CD14-positive monocyte (primary cell): ENCODE data around the gene OR10H5. TPM values are rescaled to one million over a fixed set of nuclear protein-coding genes. Genes with fewer than 3 reads are reported as not detected.

Source experiments
- DNase-seq, 3 donors: peaks; one replicate each; pipeline ENCODE4 v3.0.0-alpha.2; 2011 to 2022
- H2AFZ ChIP-seq: 2 replicates; pipeline ENCODE4 v1.6.0; 2012; ENCODE audit warnings: mild to moderate bottlenecking, low read depth, low read length, inconsistent platforms; ENCODE audit not compliant: insufficient read depth, poor library complexity, severe bottlenecking
- H3K27ac ChIP-seq, 2 donors: 1 replicate in 1 of 2; 2 replicates in 1 of 2; pipeline ENCODE4 v1.5.1; 2012 to 2013; ENCODE audit warnings: low read length in 2 of 2, control low read depth in 1 of 2, inconsistent platforms in 1 of 2, low read depth in 1 of 2, mild to moderate bottlenecking in 1 of 2
- H3K27me3 ChIP-seq, 2 donors: one replicate each; pipeline versions ENCODE4 v1.6.0 to v1.6.1; 2011 to 2013; ENCODE audit warnings: low read length in 2 of 2; ENCODE audit not compliant: control insufficient read depth in 2 of 2, insufficient read depth in 2 of 2
- H3K36me3 ChIP-seq, 2 donors: replicated peaks in 1 of 2; 1 replicate in 1 of 2; 2 replicates in 1 of 2; pipeline versions ENCODE4 v1.5.1 to v1.6.1; 2012 to 2013; ENCODE audit warnings: low read length in 2 of 2, control low read depth in 1 of 2, inconsistent platforms in 1 of 2, mild to moderate bottlenecking in 1 of 2; ENCODE audit not compliant: insufficient read depth in 2 of 2, control insufficient read depth in 1 of 2
- H3K4me1 ChIP-seq, 2 donors: 1 replicate in 1 of 2; 2 replicates in 1 of 2; pipeline versions ENCODE4 v1.5.1 to v1.6.1; 2012 to 2013; ENCODE audit warnings: low read length in 2 of 2, control low read depth in 1 of 2, inconsistent platforms in 1 of 2, mild to moderate bottlenecking in 1 of 2, moderate library complexity in 1 of 2; ENCODE audit not compliant: insufficient read depth in 2 of 2, control insufficient read depth in 1 of 2
- H3K4me2 ChIP-seq: replicated peaks from 2 replicates; pipeline ENCODE3; 2012; ENCODE audit warnings: low read length, moderate library complexity, mild to moderate bottlenecking; ENCODE audit not compliant: poor library complexity, severe bottlenecking; ENCODE audit errors: extremely low read depth
- H3K4me3 ChIP-seq, 3 experiments: fragments of 200-600 bp in 1 of 3; sonication (generic) in 1 of 3; replicated peaks in 1 of 3; 1 replicate in 2 of 3; 2 replicates in 1 of 3; pipeline ENCODE4 v1.5.1; 2011 to 2013; ENCODE audit warnings: low read length in 3 of 3, mild to moderate bottlenecking in 3 of 3, control low read depth in 2 of 3, low read depth in 2 of 3, inconsistent platforms in 1 of 3, moderate library complexity in 1 of 3
- H3K79me2 ChIP-seq: 2 replicates; pipeline ENCODE4 v1.6.0; 2012; ENCODE audit warnings: mild to moderate bottlenecking, control low read depth, inconsistent platforms, low read length, moderate library complexity; ENCODE audit not compliant: insufficient read depth
- H3K9ac ChIP-seq: 2 replicates; pipeline ENCODE4 v1.6.0; 2017; ENCODE audit warnings: low read length, mild to moderate bottlenecking; ENCODE audit not compliant: insufficient read depth, poor library complexity, severe bottlenecking
- H3K9me3 ChIP-seq, 2 donors: replicated peaks in 1 of 2; 1 replicate in 1 of 2; 2 replicates in 1 of 2; pipeline versions ENCODE4 v1.5.1 to v1.6.1; 2012 to 2013; ENCODE audit warnings: low read length in 2 of 2, control low read depth in 1 of 2; ENCODE audit not compliant: control insufficient read depth in 1 of 2, insufficient read depth in 1 of 2
- H4K20me1 ChIP-seq: 2 replicates; pipeline ENCODE4 v1.6.0; 2012; ENCODE audit warnings: mild to moderate bottlenecking, low read length, control low read depth, moderate library complexity; ENCODE audit not compliant: insufficient read depth
- H3K27ac Mint-ChIP-seq, 7 donors: one replicate each; pipeline ENCODE4 v1.8.0; 2020; ENCODE audit warnings: mild to moderate bottlenecking in 7 of 7, mixed read lengths in 7 of 7, moderate library complexity in 6 of 7, inconsistent platforms in 2 of 7
- H3K27me3 Mint-ChIP-seq, 3 donors: one replicate each; pipeline ENCODE4 v1.8.0; 2021 to 2022; ENCODE audit warnings: low read depth in 3 of 3, mild to moderate bottlenecking in 3 of 3, mixed read lengths in 3 of 3, moderate library complexity in 3 of 3, inconsistent platforms in 1 of 3
- H3K36me3 Mint-ChIP-seq, 2 donors: one replicate each; pipeline ENCODE4 v1.8.0; 2020; ENCODE audit warnings: mixed read lengths in 2 of 2, inconsistent platforms in 1 of 2, mild to moderate bottlenecking in 1 of 2
- H3K4me1 Mint-ChIP-seq: one replicate; pipeline ENCODE4 v1.8.0; 2020; ENCODE audit warnings: mild to moderate bottlenecking, mixed read lengths
- H3K4me3 Mint-ChIP-seq, 2 donors: one replicate each; pipeline ENCODE4 v1.8.0; 2020; ENCODE audit warnings: mild to moderate bottlenecking in 2 of 2, mixed read lengths in 2 of 2, moderate library complexity in 1 of 2
- H3K9me3 Mint-ChIP-seq, 7 donors: one replicate each; pipeline ENCODE4 v1.8.0; 2020 to 2022; ENCODE audit warnings: mixed read lengths in 7 of 7, mild to moderate bottlenecking in 6 of 7, moderate library complexity in 6 of 7, inconsistent platforms in 2 of 7
- CTCF ChIP-seq: fragments of 200-600 bp; IDR thresholded peaks from one replicate; pipeline ENCODE4 v1.8.0; 2022; ENCODE audit warnings: antibody characterized with exemption, mild to moderate bottlenecking
- WGBS: methylation state at CpG from one replicate; pipeline ENCODE4 v1.1.5; 2013; ENCODE audit warnings: missing lambda C conversion rate; ENCODE audit not compliant: insufficient coverage; 5-methylcytosine and 5-hydroxymethylcytosine counted together
- intact Hi-C, 2 donors: fragments of 100-400 bp; cut with micrococcal nuclease; formaldehyde crosslinking; loops; one replicate each; pipeline versions ENCODE4 v1.15.0 to v1.15.1; 2023
- polyA plus RNA-seq, 3 donors: library from polyadenylated mRNA; depleted of rRNA in 1 of 3; unstranded in 2 of 3; stranded (reverse) in 1 of 3; fragments of 300-500 nt in 2 of 3; fragments of >200 nt in 1 of 3; fragmentation: Illumina TruSeq in 2 of 3; gene quantifications; 1 replicate in 2 of 3; 2 replicates in 1 of 3; pipeline ENCODE4 v1.2.3, GENCODE V29; 2012 to 2021

The OR10H5 gene
- polyA plus RNA-seq, 3 donors: not detected

- intact Hi-C loops: no loop called here
- no peak for DNase-seq
- no peaks in the 10 kb centered on the region for H4K20me1 ChIP-seq
- H3K9ac ChIP-seq: no peak overlapping the region
- Mint-ChIP-seq H3K27ac (no peak overlapping the region), H3K4me1 (peaks cover 2% of the 10 kb centered on the region), H3K36me3 (no peaks in the 10 kb centered on the region), H3K9me3 (peaks cover 0 to 5% (median 2%) of the 10 kb centered on the region in 7 donors), H3K27me3 (peaks cover 4 to 20% (median 7%) of the 10 kb centered on the region in 3 donors), H3K4me3 (no peak overlapping the region)
- no peak for TF ChIP-seq CTCF
- H3K27ac ChIP-seq: no peak overlapping the region
- no peaks in the 10 kb centered on the region for H3K9me3 ChIP-seq
- H3K27me3 ChIP-seq: no peaks in the 10 kb centered on the region
- no peak overlapping the region for H3K4me2 ChIP-seq
- no peak overlapping the region for H2AFZ ChIP-seq
- 47% methylated on average over 3 of the region's 6 CpGs for WGBS
- H3K4me1 ChIP-seq: no peaks in the 10 kb centered on the region
- no peaks in the 10 kb centered on the region for H3K36me3 ChIP-seq
- H3K4me3 ChIP-seq: no peak overlapping the region
- H3K79me2 ChIP-seq: no peaks in the 10 kb centered on the region
Observed at GRCh38 chr19:15812060-15812722, 24.7 kb downstream of the OR10H5 start.

GRCh38 chr19:15813916-15814315 is 26.5 kb downstream of the OR10H5 start:
- H2AFZ ChIP-seq: no peak overlapping the region
- peaks cover 4 to 18% (median 7%) of the 10 kb centered on the region in 3 donors for H3K27me3 Mint-ChIP-seq
- H3K36me3 Mint-ChIP-seq: no peaks in the 10 kb centered on the region
- H3K4me3 Mint-ChIP-seq: no peak overlapping the region
- H3K9me3 ChIP-seq: no peaks in the 10 kb centered on the region
- no peak overlapping the region for H3K4me3 ChIP-seq
- peaks cover 0 to 4% (median 2%) of the 10 kb centered on the region in 7 donors for H3K9me3 Mint-ChIP-seq
- no peaks in the 10 kb centered on the region for H3K79me2 ChIP-seq
- no peak overlapping the region for H3K27ac ChIP-seq
- H3K9ac ChIP-seq: no peak overlapping the region
- no peak for TF ChIP-seq CTCF
- H3K27me3 ChIP-seq: no peaks in the 10 kb centered on the region
- no peak overlapping the region for H3K4me2 ChIP-seq
- no peaks in the 10 kb centered on the region for H3K4me1 ChIP-seq
- no peaks in the 10 kb centered on the region for H4K20me1 ChIP-seq
- peaks cover 2% of the 10 kb centered on the region for H3K4me1 Mint-ChIP-seq
- intact Hi-C loops: no loop called here
- H3K27ac Mint-ChIP-seq: no peak overlapping the region
- DNase-seq: no peak
- 55% methylated on average over 7 of the region's 7 CpGs for WGBS
- no peaks in the 10 kb centered on the region for H3K36me3 ChIP-seq
